H54 (cell line): ENCODE data around the gene PLGRKT.

ENCODE experiments used
- DNase-seq: peaks from one replicate; pipeline ENCODE4 v3.0.0; 2011; ENCODE audit warnings: low spot score, mixed read lengths; ENCODE audit not compliant: insufficient read length
- FAIRE-seq: peaks from 3 replicates; lab custom pipeline; 2011; peaks lifted over from hg19 to GRCh38; lab: Jason Lieb, UNC
- POLR2A ChIP-seq: IDR thresholded peaks from 2 replicates; pipeline ENCODE4 v1.6.1; 2011; ENCODE audit warnings: low read depth, mild to moderate bottlenecking, low read length

The PLGRKT gene

GRCh38 chr9:5315187-5315923 is 122.4 kb downstream of the PLGRKT start:
- FAIRE-seq (no peak), DNase-seq (no peak)
- TF ChIP-seq POLR2A = no peak

DNA sequence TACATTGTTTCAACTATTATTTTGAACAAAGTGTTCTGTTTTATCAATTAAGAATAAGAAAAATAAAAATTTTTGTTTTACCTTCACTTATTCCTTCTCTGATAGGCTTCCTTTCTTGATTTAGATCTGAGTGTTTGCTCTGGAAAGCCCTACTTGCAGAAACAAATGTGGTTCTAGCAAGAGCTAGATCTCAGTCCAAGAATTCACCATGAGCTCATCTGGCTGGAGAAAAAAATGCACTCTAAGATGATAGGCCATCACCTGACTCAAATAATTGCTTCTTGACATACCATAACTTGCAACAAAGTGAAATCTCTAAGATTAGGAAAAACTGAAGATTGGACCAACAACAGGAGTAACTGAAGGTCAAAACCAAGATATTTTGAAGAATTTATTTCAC is 126.9 kb downstream of the PLGRKT start:
- TF ChIP-seq POLR2A = no peak
- DNase-seq = no peak
- no peak for FAIRE-seq
